Measurements from ENCODE around the gene SLC15A2.
A peak's percentile ranks its signal among the peaks of the same experiment; 100 is the strongest.
"Not testable (repeated sequence)": the region's sequence is repeated elsewhere in the genome, so short reads cannot be mapped to it uniquely, and the experiment has no call there.

The SLC15A2 gene

GRCh38 chr3:121924734-121925133 lies 30.5 kb downstream of the SLC15A2 start:
- DNase-seq = no peak

- no peak for DNase-seq
Measured at GRCh38 chr3:121926380-121926779, 32.2 kb downstream of the SLC15A2 start.

- DNase-seq = not testable (repeated sequence)
Measured at GRCh38 chr3:121938141-121938855, 44.1 kb downstream of the SLC15A2 start.

- no peak for DNase-seq
Measured at GRCh38 chr3:121941592-121941991, 47.4 kb downstream of the SLC15A2 start.

GRCh38 chr3:121942116-121942786 lies 48.0 kb downstream of the SLC15A2 start:
- DNase-seq = no peak

- no peak for DNase-seq
Measured at GRCh38 chr3:121943431-121943830, 49.2 kb downstream of the SLC15A2 start.

- DNase-seq = no peak
Measured at GRCh38 chr3:121948641-121949040, 54.4 kb downstream of the SLC15A2 start.

GRCh38 chr3:121951291-121951919 lies 57.2 kb downstream of the SLC15A2 start:
- DNase-seq = no peak

GRCh38 chr3:121956363-121956762 lies 62.2 kb downstream of the SLC15A2 start:
- no peak for DNase-seq

- peak in 14 of 51 donors; percentile 0 to 18 (median 6) for DNase-seq
Measured at GRCh38 chr3:121957674-121958415, 63.6 kb downstream of the SLC15A2 start.

- DNase-seq = no peak
Measured at GRCh38 chr3:121958801-121959200, 64.6 kb downstream of the SLC15A2 start.

GRCh38 chr3:121961283-121961682 lies 67.1 kb downstream of the SLC15A2 start:
- DNase-seq = no peak

GRCh38 chr3:121962443-121962842 lies 68.2 kb downstream of the SLC15A2 start:
- DNase-seq = no peak

- DNase-seq = no peak
Measured at GRCh38 chr3:121963608-121964007, 69.4 kb downstream of the SLC15A2 start.

GRCh38 chr3:121969631-121970030 lies 75.4 kb downstream of the SLC15A2 start:
- DNase-seq = no peak

- no peak for DNase-seq
Measured at GRCh38 chr3:121970047-121970446, 75.8 kb downstream of the SLC15A2 start.

- no peak for DNase-seq
Measured at GRCh38 chr3:121974601-121975111, 80.5 kb downstream of the SLC15A2 start.

- no peak for DNase-seq
Measured at GRCh38 chr3:121975702-121976302, 81.6 kb downstream of the SLC15A2 start.

GRCh38 chr3:121976727-121977126 lies 82.5 kb downstream of the SLC15A2 start:
- DNase-seq = no peak

- no peak for DNase-seq
Measured at GRCh38 chr3:121979246-121979645, 85.0 kb downstream of the SLC15A2 start.

GRCh38 chr3:121979734-121980449 lies 85.7 kb downstream of the SLC15A2 start:
- no peak for DNase-seq

Data from hypothalamus (tissue), 51 donors.